Neural progenitor cell (in vitro differentiated cells): ENCODE data around the gene SULT1A1. TPM values are rescaled to one million over a fixed set of nuclear protein-coding genes. Genes with fewer than 3 reads are reported as not detected.
"Not testable (repeated sequence)": the region's sequence is repeated elsewhere in the genome, so short reads cannot be mapped to it uniquely, and the experiment has no call there.

Experiments used
- DNase-seq: peaks from one replicate; pipeline ENCODE4 v3.0.0-alpha.2; 2016; ENCODE audit warnings: low spot score
- H2AFZ ChIP-seq: fragments of 200-600 bp; sonication (generic); replicated peaks from 2 replicates; pipeline ENCODE4 v1.6.1; 2016; ENCODE audit warnings: antibody characterized with exemption
- H3F3A ChIP-seq: fragments of 200-600 bp; sonication (generic); 2 replicates; pipeline ENCODE4 v1.6.1; 2016; ENCODE audit warnings: antibody characterized with exemption, low read depth
- H3K27ac ChIP-seq: fragments of 200-600 bp; sonication (generic); 2 replicates; pipeline ENCODE4 v1.5.1; 2016; ENCODE audit warnings: mild to moderate bottlenecking
- H3K27me3 ChIP-seq: fragments of 200-600 bp; sonication (generic); 2 replicates; pipeline ENCODE4 v1.6.1; 2016; ENCODE audit warnings: mild to moderate bottlenecking, moderate library complexity
- H3K36me3 ChIP-seq: fragments of 200-600 bp; sonication (generic); 2 replicates; pipeline ENCODE4 v1.5.1; 2016
- H3K4me1 ChIP-seq: fragments of 200-600 bp; sonication (generic); 2 replicates; pipeline ENCODE4 v1.6.1; 2016; ENCODE audit warnings: mixed run types
- H3K4me2 ChIP-seq: fragments of 200-600 bp; sonication (generic); 2 replicates; pipeline ENCODE4 v1.6.1; 2016
- H3K4me3 ChIP-seq: fragments of 200-600 bp; sonication (generic); 2 replicates; pipeline ENCODE4 v1.5.1; 2016
- H3K79me2 ChIP-seq: fragments of 200-600 bp; sonication (generic); 2 replicates; pipeline ENCODE4 v1.6.1; 2016; ENCODE audit warnings: low read depth
- H3K9ac ChIP-seq: fragments of 200-600 bp; sonication (generic); 2 replicates; pipeline ENCODE4 v1.6.1; 2016
- H3K9me3 ChIP-seq: fragments of 200-600 bp; sonication (generic); 2 replicates; pipeline ENCODE4 v1.5.1; 2016; ENCODE audit warnings: low read depth
- H4K20me1 ChIP-seq: fragments of 200-600 bp; sonication (generic); 2 replicates; pipeline ENCODE4 v1.6.1; 2016; ENCODE audit warnings: low read depth
- H3K27ac Mint-ChIP-seq: 3 replicates; pipeline ENCODE4 v1.8.0; 2021; ENCODE audit warnings: mixed read lengths
- H3K27me3 Mint-ChIP-seq: 2 replicates; pipeline ENCODE4 v1.8.0; 2022; ENCODE audit warnings: low read depth, mild to moderate bottlenecking, inconsistent platforms, moderate library complexity, mixed read lengths; ENCODE audit not compliant: insufficient read depth
- H3K36me3 Mint-ChIP-seq: 3 replicates; pipeline ENCODE4 v1.8.0; 2021; ENCODE audit warnings: mixed read lengths
- H3K4me1 Mint-ChIP-seq: 3 replicates; pipeline ENCODE4 v1.8.0; 2021; ENCODE audit warnings: mixed read lengths
- H3K4me3 Mint-ChIP-seq: 3 replicates; pipeline ENCODE4 v1.8.0; 2021; ENCODE audit warnings: mild to moderate bottlenecking, moderate library complexity, mixed read lengths
- H3K9me3 Mint-ChIP-seq: 3 replicates; pipeline ENCODE4 v1.8.0; 2020; ENCODE audit warnings: mixed read lengths
- CTCF ChIP-seq: fragments of 200-600 bp; sonication (generic); IDR thresholded peaks from 2 replicates; pipeline ENCODE4 v1.5.1; 2017; ENCODE audit warnings: antibody characterized with exemption, mild to moderate bottlenecking
- EZH2 ChIP-seq: fragments of 200-600 bp; sonication (generic); IDR thresholded peaks from 2 replicates; pipeline ENCODE4 v1.6.1; 2017; ENCODE audit warnings: antibody characterized with exemption, mild to moderate bottlenecking, moderate library complexity
- EZH2phosphoT487 ChIP-seq: fragments of 200-600 bp; sonication (generic); IDR thresholded peaks from 2 replicates; pipeline ENCODE4 v1.6.1; 2017; ENCODE audit warnings: antibody characterized with exemption
- total RNA-seq: library from RNA; depleted of rRNA; stranded (reverse); fragments of >200 nt; gene quantifications from 2 replicates; pipeline ENCODE4 v1.2.3, GENCODE V29; 2015; ENCODE audit warnings: low replicate concordance

SULT1A1 gene
- total RNA-seq = 2.3 and 4.2 TPM in 2 replicates

GRCh38 chr16:28609631-28610594 is at the start of gene SULT1A1:
Gene SULT1A1 (minus strand): TSS chr16:28610044. CDS start chr16:28608855, 1,189 bp downstream.
- Histone ChIP-seq H3K27ac (no peak within 1 kb of the TSS), H3K9me3 (no peaks in the 10 kb centered on the region), H3K27me3 (no peaks in the 10 kb centered on the region), H3K4me1 (peaks cover 6% of the 10 kb centered on the region), H3K4me3 (no peak within 1 kb of the TSS), H3K4me2 (peak within 1 kb of the TSS; percentile 31), H3F3A (no peaks in the 10 kb centered on the region), H4K20me1 (no peaks in the 10 kb centered on the region), H3K79me2 (no peaks in the 10 kb centered on the region), H3K36me3 (no peaks in the 10 kb centered on the region), H3K9ac (no peak within 1 kb of the TSS), H2AFZ (no peak within 1 kb of the TSS)
- DNase-seq = no peak
- Mint-ChIP-seq H3K36me3 (no peaks in the 10 kb centered on the region), H3K9me3 (no peaks in the 10 kb centered on the region), H3K4me3 (no peak within 1 kb of the TSS), H3K27ac (peak within 1 kb of the TSS; percentile 78), H3K27me3 (peaks cover 6% of the 10 kb centered on the region), H3K4me1 (peaks cover 10% of the 10 kb centered on the region)
- TF ChIP-seq CTCF = no peak
- TF ChIP-seq EZH2 = no peak
- TF ChIP-seq EZH2phosphoT487 = no peak

GRCh38 chr16:28639959-28640358 is 30.1 kb upstream of the SULT1A1 start:
- not testable (repeated sequence) for H3K36me3 ChIP-seq, H4K20me1 ChIP-seq, H3K9ac ChIP-seq, H3K4me1 Mint-ChIP-seq, H2AFZ ChIP-seq, H3K9me3 ChIP-seq, H3K79me2 ChIP-seq, H3K27ac Mint-ChIP-seq, H3K27ac ChIP-seq, H3K27me3 Mint-ChIP-seq, H3K9me3 Mint-ChIP-seq, H3K36me3 Mint-ChIP-seq, DNase-seq, H3K27me3 ChIP-seq, H3K4me2 ChIP-seq, H3K4me1 ChIP-seq, H3K4me3 ChIP-seq, H3K4me3 Mint-ChIP-seq, H3F3A ChIP-seq

- not testable (repeated sequence) for H3K9me3 ChIP-seq, H3K27ac ChIP-seq, H2AFZ ChIP-seq, H3K4me1 Mint-ChIP-seq, H3F3A ChIP-seq, DNase-seq, H3K9ac ChIP-seq, H4K20me1 ChIP-seq, H3K27me3 Mint-ChIP-seq, H3K27ac Mint-ChIP-seq, H3K9me3 Mint-ChIP-seq, H3K4me2 ChIP-seq, H3K4me1 ChIP-seq, H3K27me3 ChIP-seq, H3K4me3 ChIP-seq, H3K36me3 ChIP-seq, H3K4me3 Mint-ChIP-seq, H3K79me2 ChIP-seq, H3K36me3 Mint-ChIP-seq
Measured at GRCh38 chr16:28638359-28638758, 28.5 kb upstream of the SULT1A1 start.

DNA sequence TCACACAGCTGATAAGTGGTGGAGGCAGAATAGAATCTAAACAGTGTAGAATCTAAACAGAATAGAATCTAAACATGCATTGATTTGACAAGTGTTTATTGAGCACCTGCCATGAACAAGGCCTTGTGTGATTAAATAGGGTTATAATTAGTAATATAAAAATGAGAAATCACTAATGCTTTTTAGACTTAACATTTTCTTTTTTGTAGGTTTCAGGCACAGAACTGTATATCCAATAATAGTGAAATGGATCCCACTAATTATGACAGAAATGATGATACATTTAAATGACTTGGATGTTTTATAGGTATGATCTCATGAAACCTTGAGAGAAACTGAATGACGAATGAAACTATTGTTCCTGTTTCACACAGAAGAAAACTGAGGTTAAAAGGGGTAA is 27.9 kb upstream of the SULT1A1 start, which contains the start of gene NPIPB8:
NPIPB8 (plus strand) TSS at position 301 of the 400 bp plus-strand sequence. CDS start 296 bp downstream, outside the sequence.
- H3K36me3 Mint-ChIP-seq, DNase-seq, H3F3A ChIP-seq, H3K9me3 ChIP-seq, H3K27ac Mint-ChIP-seq, H3K9ac ChIP-seq, H3K79me2 ChIP-seq, H3K27me3 ChIP-seq, H3K4me1 ChIP-seq, H3K36me3 ChIP-seq, H3K9me3 Mint-ChIP-seq, H3K27ac ChIP-seq, H2AFZ ChIP-seq, H3K4me1 Mint-ChIP-seq, H3K4me3 Mint-ChIP-seq, H3K27me3 Mint-ChIP-seq, H3K4me3 ChIP-seq, H4K20me1 ChIP-seq, H3K4me2 ChIP-seq: not testable (repeated sequence)

GRCh38 chr16:28636093-28636823 is 26.4 kb upstream of the SULT1A1 start:
- H3K4me3 Mint-ChIP-seq, H3K9me3 Mint-ChIP-seq, DNase-seq, H3K9ac ChIP-seq, H3K4me2 ChIP-seq, H3F3A ChIP-seq, H3K4me1 Mint-ChIP-seq, H3K27ac Mint-ChIP-seq, H3K27me3 ChIP-seq, H3K36me3 Mint-ChIP-seq, H3K4me3 ChIP-seq, H3K36me3 ChIP-seq, H3K9me3 ChIP-seq, H3K79me2 ChIP-seq, H3K27ac ChIP-seq, H3K4me1 ChIP-seq, H3K27me3 Mint-ChIP-seq, H2AFZ ChIP-seq, H4K20me1 ChIP-seq: not testable (repeated sequence)

DNA sequence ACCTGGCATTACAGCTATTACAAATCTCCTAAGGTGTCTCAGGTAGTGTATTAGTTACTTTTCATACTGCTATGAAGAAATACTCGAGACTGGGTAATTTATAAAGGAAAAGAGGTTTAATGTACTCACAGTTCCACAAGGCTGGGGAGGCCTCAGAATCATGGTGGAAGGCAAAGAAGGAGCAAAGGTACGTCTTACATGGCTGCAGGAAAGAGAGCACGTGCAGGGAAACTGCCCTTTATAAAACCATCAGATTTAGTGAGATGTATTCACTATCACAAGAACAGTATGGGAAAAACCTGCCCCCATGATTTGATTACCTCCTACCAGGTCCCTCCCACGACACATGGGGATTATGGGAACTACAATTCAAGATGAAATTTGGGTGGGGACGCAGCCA is 21.1 kb upstream of the SULT1A1 start:
- H3K9me3 Mint-ChIP-seq, H3K36me3 Mint-ChIP-seq, H3K9me3 ChIP-seq, H4K20me1 ChIP-seq, H3F3A ChIP-seq, H3K4me1 Mint-ChIP-seq, H3K4me1 ChIP-seq, H3K36me3 ChIP-seq, H3K27ac ChIP-seq, H3K4me2 ChIP-seq, DNase-seq, H2AFZ ChIP-seq, H3K9ac ChIP-seq, H3K27me3 Mint-ChIP-seq, H3K27me3 ChIP-seq, H3K4me3 ChIP-seq, H3K79me2 ChIP-seq, H3K27ac Mint-ChIP-seq, H3K4me3 Mint-ChIP-seq: not testable (repeated sequence)
